Pancreas (tissue), 10 donors: ENCODE data around the gene SH3TC1. TPM values are rescaled to one million over a fixed set of nuclear protein-coding genes. Genes with fewer than 3 reads are reported as not detected.

Experiments
- ATAC-seq, 4 donors: fragments of 200-7000 bp; cut with Tn5 transposase; one replicate each; pipeline versions ENCODE4 v1.8.0 to v1.9.1; 2020; ENCODE audit warnings: mild to moderate bottlenecking in 4 of 4, moderate library complexity in 4 of 4
- DNase-seq, 6 donors: peaks; one replicate each; pipeline ENCODE4 v3.0.0-alpha.2; 2020
- FAIRE-seq: peaks from 2 replicates; lab custom pipeline; 2012; peaks lifted over from hg19 to GRCh38; lab: Jason Lieb, UNC
- H3K27ac ChIP-seq, 4 donors: fragments of 200-600 bp; sonication (generic); 1 replicate in 3 of 4; 2 replicates in 1 of 4; pipeline versions ENCODE4 v1.5.0 to v1.8.0; 2020
- H3K27me3 ChIP-seq, 4 donors: fragments of 200-600 bp; one replicate each; pipeline ENCODE4 v1.8.0; 2021
- H3K36me3 ChIP-seq, 3 donors: fragments of 200-600 bp; sonication (generic) in 1 of 3; one replicate each; pipeline versions ENCODE4 v1.5.0 to v1.8.0; 2020 to 2021
- H3K4me1 ChIP-seq, 3 donors: fragments of 200-600 bp; one replicate each; pipeline ENCODE4 v1.8.0; 2021
- H3K4me3 ChIP-seq, 4 donors: fragments of 200-600 bp; sonication (generic) in 2 of 4; one replicate each; pipeline versions ENCODE4 v1.5.0 to v1.8.0; 2020 to 2021
- H3K9me3 ChIP-seq, 4 donors: fragments of 200-600 bp; one replicate each; pipeline ENCODE4 v1.8.0; 2021
- WGBS, 2 donors: extraction: QIAGEN DNeasy Blood & Tissue Kit; methylation state at CpG; one replicate each; pipeline ENCODE4 v1.1.7; 2013; 5-methylcytosine and 5-hydroxymethylcytosine counted together
- intact Hi-C, 3 donors: fragments of 100-400 bp; cut with DNase I; formaldehyde crosslinking; loops; one replicate each; pipeline versions ENCODE4 v1.11.1 to v1.14.2; 2022
- polyA plus RNA-seq, 2 donors: library from polyadenylated mRNA; stranded (reverse); fragments of 200-250 nt; gene quantifications; one replicate each; pipeline ENCODE4 v1.2.3, GENCODE V29; 2013
- total RNA-seq, 6 donors: library from RNA; stranded (reverse); fragmentation: NEBNext Ultra II Directional in 4 of 6; extraction: Animal tissue kit (Norgen Biotek cat#: 25700) in 4 of 6; gene quantifications; one replicate each; pipeline versions ENCODE4 v1.2.1 to v1.2.4, GENCODE V29; 2021 to 2023
- TF ChIP-seq, protein P1 (sequence below), 4 donors: fragments of 200-600 bp; sonication (generic) in 3 of 4; IDR thresholded peaks; one replicate each; pipeline versions ENCODE4 v1.5.0 to v1.8.0; 2021; ENCODE audit warnings: antibody characterized with exemption in 4 of 4
- donor health status: healthy with polysubstance abuse.
- donor health status: DM: no; HTN: no; CAD: no; lungs with moderate emphysema.
- donor health status: DM: no; HTN: no; CAD: no.
- donor health status: control.
- donor health status: control.
- donor health status: Bipolar disorder and iron deficiency.
- donor health status: DM: yes; HTN: yes; CAD: no.
- donor health status: DM: no; HTN: no; CAD: no.
- donor health status: DM: no; HTN: no; CAD: no.
- donor health status: DM: yes; HTN: yes; CAD: no.

The SH3TC1 gene
- total and polyA plus RNA-seq, 8 donors: 12.5 to 28.0 (median 19.6) TPM

GRCh38 chr4:8273450-8273849 is 74.4 kb downstream of the SH3TC1 start:
- DNase-seq (peak in 2 of 6 donors; percentile 9 to 33), FAIRE-seq (no peak), ATAC-seq (no peak)
- WGBS, 2 donors: 64 to 87% methylated on average over 10 to 13 of the region's 13 CpGs
- H3K36me3 ChIP-seq: no peaks in the 10 kb centered on the region
- intact Hi-C loops: no loop called here
- peaks cover 0 to 3% (median 0%) of the 10 kb centered on the region in 4 donors for H3K27me3 ChIP-seq
- TF ChIP-seq, protein P1, sequence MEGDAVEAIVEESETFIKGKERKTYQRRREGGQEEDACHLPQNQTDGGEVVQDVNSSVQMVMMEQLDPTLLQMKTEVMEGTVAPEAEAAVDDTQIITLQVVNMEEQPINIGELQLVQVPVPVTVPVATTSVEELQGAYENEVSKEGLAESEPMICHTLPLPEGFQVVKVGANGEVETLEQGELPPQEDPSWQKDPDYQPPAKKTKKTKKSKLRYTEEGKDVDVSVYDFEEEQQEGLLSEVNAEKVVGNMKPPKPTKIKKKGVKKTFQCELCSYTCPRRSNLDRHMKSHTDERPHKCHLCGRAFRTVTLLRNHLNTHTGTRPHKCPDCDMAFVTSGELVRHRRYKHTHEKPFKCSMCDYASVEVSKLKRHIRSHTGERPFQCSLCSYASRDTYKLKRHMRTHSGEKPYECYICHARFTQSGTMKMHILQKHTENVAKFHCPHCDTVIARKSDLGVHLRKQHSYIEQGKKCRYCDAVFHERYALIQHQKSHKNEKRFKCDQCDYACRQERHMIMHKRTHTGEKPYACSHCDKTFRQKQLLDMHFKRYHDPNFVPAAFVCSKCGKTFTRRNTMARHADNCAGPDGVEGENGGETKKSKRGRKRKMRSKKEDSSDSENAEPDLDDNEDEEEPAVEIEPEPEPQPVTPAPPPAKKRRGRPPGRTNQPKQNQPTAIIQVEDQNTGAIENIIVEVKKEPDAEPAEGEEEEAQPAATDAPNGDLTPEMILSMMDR (IDR thresholded peaks at IDR 0.05): no peak
- no peaks in the 10 kb centered on the region for H3K9me3 ChIP-seq
- no peak overlapping the region for H3K27ac ChIP-seq
- H3K4me3 ChIP-seq: no peak overlapping the region
- no peaks in the 10 kb centered on the region for H3K4me1 ChIP-seq

- 72 to 78% methylated on average over 21 of the region's 21 CpGs for WGBS, 2 donors
- no peak overlapping the region for H3K27ac ChIP-seq
- peaks cover 0 to 3% (median 0%) of the 10 kb centered on the region in 4 donors for H3K27me3 ChIP-seq
- no peaks in the 10 kb centered on the region for H3K9me3 ChIP-seq
- H3K36me3 ChIP-seq: no peaks in the 10 kb centered on the region
- TF ChIP-seq, protein P1 (IDR thresholded peaks at IDR 0.05): no peak
- peak in 2 of 6 donors; percentile 8 to 51 for DNase-seq
- no peaks in the 10 kb centered on the region for H3K4me1 ChIP-seq
- no peak for ATAC-seq
- FAIRE-seq: no peak
- H3K4me3 ChIP-seq: no peak overlapping the region
- intact Hi-C loops: no loop called here
Observed at GRCh38 chr4:8274066-8274652, 75.1 kb downstream of the SH3TC1 start.

DNA sequence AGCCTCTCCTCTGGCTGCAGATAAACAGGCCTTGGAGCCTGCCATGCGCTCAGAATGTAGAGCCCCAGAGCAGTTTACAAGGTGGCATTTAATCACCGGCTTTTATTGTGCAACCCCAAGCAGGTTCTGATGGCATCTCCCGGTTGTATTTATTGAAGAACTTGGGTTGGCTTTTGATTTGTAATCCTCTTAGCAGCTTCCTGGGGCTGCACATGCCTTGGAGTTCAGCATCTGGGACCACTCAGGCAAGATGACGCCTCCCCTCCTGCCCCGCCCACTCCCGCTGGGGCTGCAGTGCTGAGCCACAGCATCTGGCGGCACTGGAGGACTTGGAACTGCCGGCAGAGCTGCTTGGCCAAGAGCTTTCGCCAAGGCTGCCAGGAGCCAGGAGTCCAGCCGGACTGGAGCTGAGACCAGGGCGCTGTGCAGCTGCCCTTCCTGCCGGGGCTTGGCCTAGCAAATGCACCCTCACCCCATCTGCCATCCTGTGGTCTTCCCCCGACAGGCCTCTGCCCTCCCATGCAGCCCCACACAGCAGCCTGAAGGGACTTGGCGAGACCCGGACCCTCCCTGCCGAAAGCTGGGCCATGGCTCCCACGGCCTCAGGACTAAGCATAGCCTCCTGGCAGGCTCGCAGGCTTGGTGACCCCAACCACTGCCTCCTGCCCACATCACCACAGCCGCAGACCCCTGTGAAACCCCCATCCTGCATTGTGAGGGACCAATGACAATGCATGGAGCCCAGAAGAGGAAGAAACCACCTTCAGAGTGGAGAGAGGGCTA is 75.9 kb downstream of the SH3TC1 start:
- intact Hi-C loops: no loop called here
- H3K4me3 ChIP-seq: no peak overlapping the region
- 62 to 72% methylated on average over 19 of the region's 19 CpGs for WGBS, 2 donors
- no peaks in the 10 kb centered on the region for H3K9me3 ChIP-seq
- peak in 3 of 4 donors; percentile 34 to 54 (median 35) for ATAC-seq
- DNase-seq: peak in 4 of 6 donors; percentile 21 to 60 (median 45)
- H3K27me3 ChIP-seq: peaks cover 0 to 3% (median 0%) of the 10 kb centered on the region in 4 donors
- no peaks in the 10 kb centered on the region for H3K36me3 ChIP-seq
- no peaks in the 10 kb centered on the region for H3K4me1 ChIP-seq
- TF ChIP-seq, protein P1 (IDR thresholded peaks at IDR 0.05): no peak
- H3K27ac ChIP-seq: no peak overlapping the region
- no peak for FAIRE-seq

DNA sequence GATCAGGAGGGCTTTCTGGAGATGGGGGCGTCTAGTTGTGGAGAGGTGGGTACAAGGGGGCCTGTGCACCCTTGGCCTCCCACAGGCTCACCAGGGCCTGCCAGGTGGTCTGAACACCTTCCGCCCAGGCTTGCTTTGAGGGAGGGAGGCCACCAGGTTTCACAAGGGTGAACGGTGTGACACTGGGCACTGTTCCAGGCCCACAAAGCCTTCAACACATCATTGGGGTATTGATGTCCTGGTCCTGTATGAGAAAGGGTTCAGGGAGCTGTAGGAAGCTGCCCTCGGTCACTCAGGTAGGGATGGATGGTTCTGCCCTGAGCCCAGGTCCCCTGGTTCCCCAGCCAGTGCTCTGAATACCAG is 76.4 kb downstream of the SH3TC1 start:
- no peak for ATAC-seq
- Histone ChIP-seq H3K27ac (no peak overlapping the region), H3K27me3 (peaks cover 0 to 2% (median 0%) of the 10 kb centered on the region in 4 donors), H3K9me3 (no peaks in the 10 kb centered on the region), H3K4me3 (no peak overlapping the region), H3K36me3 (no peaks in the 10 kb centered on the region), H3K4me1 (no peaks in the 10 kb centered on the region)
- no peak for FAIRE-seq
- peak in 2 of 6 donors; percentile 24 to 32 for DNase-seq
- 55 to 65% methylated on average over 4 of the region's 4 CpGs for WGBS, 2 donors
- TF ChIP-seq, protein P1 (IDR thresholded peaks at IDR 0.05): no peak
- intact Hi-C loops: no loop called here
